ENCODE results near the gene PKD1L1. TPM values are rescaled to one million over a fixed set of nuclear protein-coding genes. Genes with fewer than 3 reads are reported as not detected.
"Not testable (repeated sequence)": the region's sequence is repeated elsewhere in the genome, so short reads cannot be mapped to it uniquely, and the experiment has no call there.

Gene PKD1L1
- total RNA-seq, 1 donor from 2014 or later: 0.30 TPM

GRCh38 chr7:47814905-47815613 lies 133.2 kb downstream of the PKD1L1 start:
- no peak for DNase-seq

- DNase-seq: no peak
Measured at GRCh38 chr7:47813620-47814260, 134.5 kb downstream of the PKD1L1 start.

- no peak for DNase-seq
Measured at GRCh38 chr7:47812429-47813136, 135.7 kb downstream of the PKD1L1 start.

- DNase-seq: no peak
Measured at GRCh38 chr7:47811632-47812380, 136.5 kb downstream of the PKD1L1 start.

GRCh38 chr7:47809387-47809786 lies 138.9 kb downstream of the PKD1L1 start:
- no peak for DNase-seq

GRCh38 chr7:47808321-47808720 lies 139.9 kb downstream of the PKD1L1 start:
- no peak for DNase-seq

GRCh38 chr7:47807756-47808155 lies 140.5 kb downstream of the PKD1L1 start:
- DNase-seq: no peak

- DNase-seq: no peak
Measured at GRCh38 chr7:47807126-47807525, 141.1 kb downstream of the PKD1L1 start.

GRCh38 chr7:47806701-47807103 lies 141.6 kb downstream of the PKD1L1 start:
- DNase-seq: no peak

- no peak for DNase-seq
Measured at GRCh38 chr7:47804767-47805545, 143.3 kb downstream of the PKD1L1 start.

GRCh38 chr7:47803846-47804245 lies 144.4 kb downstream of the PKD1L1 start:
- no peak for DNase-seq

GRCh38 chr7:47803025-47803424 lies 145.2 kb downstream of the PKD1L1 start:
- DNase-seq: no peak

- DNase-seq: no peak
Measured at GRCh38 chr7:47801423-47801822, 146.8 kb downstream of the PKD1L1 start.

- DNase-seq: no peak
Measured at GRCh38 chr7:47799524-47799923, 148.7 kb downstream of the PKD1L1 start.

GRCh38 chr7:47796347-47796746 lies 151.9 kb downstream of the PKD1L1 start:
- no peak for DNase-seq

GRCh38 chr7:47795631-47796030 lies 152.6 kb downstream of the PKD1L1 start:
- no peak for DNase-seq

GRCh38 chr7:47795126-47795525 lies 153.1 kb downstream of the PKD1L1 start:
- not testable (repeated sequence) for DNase-seq

GRCh38 chr7:47794016-47794415 lies 154.2 kb downstream of the PKD1L1 start:
- no peak for DNase-seq

- not testable (repeated sequence) for DNase-seq
Measured at GRCh38 chr7:47793186-47793585, 155.1 kb downstream of the PKD1L1 start.

- no peak for DNase-seq
Measured at GRCh38 chr7:47792521-47793121, 155.6 kb downstream of the PKD1L1 start.

- no peak for DNase-seq
Measured at GRCh38 chr7:47791682-47792081, 156.6 kb downstream of the PKD1L1 start.
